Head of caudate nucleus (tissue), 42 donors: ENCODE results near the gene SMPD3.
"Not testable (repeated sequence)": the region's sequence is repeated elsewhere in the genome, so short reads cannot be mapped to it uniquely, and the experiment has no call there.

ENCODE experiments used
- DNase-seq, 42 donors: peaks; one replicate each; pipeline versions ENCODE4 v3.0.0 to v3.0.0-alpha.2; 2020 to 2021; ENCODE audit warnings: mixed read lengths in 7 of 42
- intact Hi-C: fragments of 100-400 bp; cut with DNase I; formaldehyde crosslinking; loops from one replicate; pipeline ENCODE4 v1.15.0; 2022

SMPD3 gene

GRCh38 chr16:68448360-68448970 is at the start of gene SMPD3:
SMPD3 (minus strand) TSS chr16:68448508; CDS start chr16:68372181, 76,327 bp downstream.
- DNase-seq = peak; percentile 98 to 100 (median 100)
- intact Hi-C loops = loop anchor here (5.0 kb wide), 1 partner anchor 64 kb away; no protein-coding TSS in a partner anchor

GRCh38 chr16:68496689-68497088 is 48.4 kb upstream of the SMPD3 start:
- no peak for DNase-seq
- intact Hi-C loops = no loop called here

GRCh38 chr16:68494261-68494660 is 46.0 kb upstream of the SMPD3 start:
- DNase-seq, intact Hi-C loops: not testable (repeated sequence)

- DNase-seq = no peak
These were observed 45.2 kb upstream of the SMPD3 start for GRCh38 chr16:68493412-68494070.

GRCh38 chr16:68492543-68493411 is 44.5 kb upstream of the SMPD3 start:
- intact Hi-C loops = no loop called here
- no peak for DNase-seq

More at GRCh38 chr16:68493412-68494070, 45.2 kb upstream of the SMPD3 start:
- intact Hi-C loops = no loop called here

- intact Hi-C loops = no loop called here
- DNase-seq = no peak
These were observed 43.8 kb upstream of the SMPD3 start for GRCh38 chr16:68492151-68492542.

GRCh38 chr16:68491576-68491950 is 43.3 kb upstream of the SMPD3 start:
- DNase-seq = no peak
- intact Hi-C loops = no loop called here

GRCh38 chr16:68490829-68491575 is 42.7 kb upstream of the SMPD3 start:
- intact Hi-C loops = no loop called here
- no peak for DNase-seq

- intact Hi-C loops = no loop called here
These were observed 42.0 kb upstream of the SMPD3 start for GRCh38 chr16:68490358-68490757.

GRCh38 chr16:68488554-68488953 is 40.2 kb upstream of the SMPD3 start:
- intact Hi-C loops = no loop called here
- DNase-seq = peak in 13 of 42 donors; percentile 22 to 62 (median 38)

More at GRCh38 chr16:68490358-68490757, 42.0 kb upstream of the SMPD3 start:
- DNase-seq = no peak

GRCh38 chr16:68487669-68488068 is 39.4 kb upstream of the SMPD3 start:
- DNase-seq = no peak
- intact Hi-C loops = no loop called here

- DNase-seq = no peak
- intact Hi-C loops = no loop called here
These were observed 38.9 kb upstream of the SMPD3 start for GRCh38 chr16:68487203-68487514.

GRCh38 chr16:68486502-68487202 is 38.3 kb upstream of the SMPD3 start:
- intact Hi-C loops = no loop called here
- peak in 4 of 42 donors; percentile 15 to 49 (median 34) for DNase-seq

GRCh38 chr16:68481636-68482035 is 33.3 kb upstream of the SMPD3 start:
- intact Hi-C loops = no loop called here
- DNase-seq = no peak

GRCh38 chr16:68480084-68480995 is 32.0 kb upstream of the SMPD3 start:
- intact Hi-C loops = no loop called here

GRCh38 chr16:68479271-68479670 is 31.0 kb upstream of the SMPD3 start:
- DNase-seq = no peak
- intact Hi-C loops = no loop called here

More at GRCh38 chr16:68480084-68480995, 32.0 kb upstream of the SMPD3 start:
- DNase-seq = no peak

- intact Hi-C loops = no loop called here
- DNase-seq = peak in 1 of 42 donors; percentile 13
These were observed 30.4 kb upstream of the SMPD3 start for GRCh38 chr16:68478526-68479250.
